ENCODE results near the gene ATOH8.
"Not testable (repeated sequence)": the region's sequence is repeated elsewhere in the genome, so short reads cannot be mapped to it uniquely, and the experiment has no call there.

The ATOH8 gene

GRCh38 chr2:85806358-85807118 lies 52.7 kb downstream of the ATOH8 start:
- no peak for DNase-seq

GRCh38 chr2:85807756-85808155 lies 54.0 kb downstream of the ATOH8 start:
- no peak for DNase-seq

GRCh38 chr2:85810371-85811179 lies 56.8 kb downstream of the ATOH8 start:
- no peak for DNase-seq

GRCh38 chr2:85811180-85812093 lies 57.6 kb downstream of the ATOH8 start:
- DNase-seq, result no peak

GRCh38 chr2:85812094-85812735 lies 58.4 kb downstream of the ATOH8 start:
- DNase-seq, result no peak

- DNase-seq, result no peak
Measured at GRCh38 chr2:85813211-85813981, 59.6 kb downstream of the ATOH8 start.

- DNase-seq, result no peak
Measured at GRCh38 chr2:85813982-85814801, 60.4 kb downstream of the ATOH8 start.

- DNase-seq, result no peak
Measured at GRCh38 chr2:85814802-85815550, 61.2 kb downstream of the ATOH8 start.

GRCh38 chr2:85819811-85820510 lies 66.2 kb downstream of the ATOH8 start:
- DNase-seq, result no peak

- DNase-seq, result no peak
Measured at GRCh38 chr2:85822766-85823165, 69.0 kb downstream of the ATOH8 start.

- DNase-seq, result no peak
Measured at GRCh38 chr2:85823951-85824350, 70.2 kb downstream of the ATOH8 start.

- no peak for DNase-seq
Measured at GRCh38 chr2:85826990-85827878, 73.4 kb downstream of the ATOH8 start.

- DNase-seq, result no peak
Measured at GRCh38 chr2:85827879-85828569, 74.2 kb downstream of the ATOH8 start.

GRCh38 chr2:85828725-85829124 lies 74.9 kb downstream of the ATOH8 start:
- no peak for DNase-seq

GRCh38 chr2:85829394-85829793 lies 75.6 kb downstream of the ATOH8 start:
- not testable (repeated sequence) for DNase-seq

- no peak for DNase-seq
Measured at GRCh38 chr2:85830645-85831044, 76.9 kb downstream of the ATOH8 start.

GRCh38 chr2:85831735-85832134 lies 77.9 kb downstream of the ATOH8 start:
- no peak for DNase-seq

- no peak for DNase-seq
Measured at GRCh38 chr2:85834466-85834865, 80.7 kb downstream of the ATOH8 start.

Measured in NCI-H1417 treated with DMSO at 0.1 percent for 48 hours (cell line).